Keratinocyte (primary cell): ENCODE measurements around the gene RTN3. TPM values are rescaled to one million over a fixed set of nuclear protein-coding genes. Genes with fewer than 3 reads are reported as not detected.

Source experiments
- DNase-seq: peaks from one replicate; pipeline ENCODE4 v3.0.0-alpha.2; 2011; ENCODE audit warnings: low read depth, missing footprints, low spot score
- FAIRE-seq: peaks from 2 replicates; lab custom pipeline; 2011; peaks lifted over from hg19 to GRCh38; lab: Jason Lieb, UNC
- H2AFZ ChIP-seq: 2 replicates; pipeline ENCODE4 v1.6.0; 2012; ENCODE audit warnings: low read length, control low read depth, inconsistent platforms; ENCODE audit not compliant: control insufficient read depth
- H3K27ac ChIP-seq: 2 replicates; pipeline ENCODE4 v1.5.1; 2011; ENCODE audit warnings: low read length; ENCODE audit not compliant: control insufficient read depth, insufficient read depth
- H3K27me3 ChIP-seq: 3 replicates; pipeline ENCODE4 v1.6.0; 2011; ENCODE audit warnings: low read length; ENCODE audit not compliant: control insufficient read depth, insufficient read depth; ENCODE audit errors: extremely low read depth
- H3K36me3 ChIP-seq, 2 experiments: 2 replicates in 1 of 2; 3 replicates in 1 of 2; pipeline ENCODE4 v1.5.1; 2011; ENCODE audit warnings: low read length in 2 of 2, mild to moderate bottlenecking in 1 of 2; ENCODE audit not compliant: control insufficient read depth in 2 of 2, insufficient read depth in 2 of 2; ENCODE audit errors: extremely low read depth in 1 of 2
- H3K4me1 ChIP-seq: 3 replicates; pipeline ENCODE4 v1.5.1; 2011; ENCODE audit warnings: low read length; ENCODE audit not compliant: control insufficient read depth, insufficient read depth; ENCODE audit errors: extremely low read depth
- H3K4me2 ChIP-seq: 3 replicates; pipeline ENCODE4 v1.6.0; 2011; ENCODE audit warnings: low read depth, low read length; ENCODE audit not compliant: control insufficient read depth, insufficient read depth; ENCODE audit errors: extremely low read depth
- H3K4me3 ChIP-seq, 3 experiments: fragments of 200-600 bp in 1 of 3; sonication (generic) in 1 of 3; 2 replicates in 2 of 3; 3 replicates in 1 of 3; pipeline ENCODE4 v1.5.1; 2011 to 2016; ENCODE audit warnings: low read length in 3 of 3, mild to moderate bottlenecking in 3 of 3, control low read depth in 2 of 3, inconsistent platforms in 1 of 3, low read depth in 1 of 3, mixed read lengths in 1 of 3, mixed run types in 1 of 3, moderate library complexity in 1 of 3; ENCODE audit not compliant: control insufficient read depth in 2 of 3, insufficient read depth in 2 of 3; ENCODE audit errors: extremely low read depth in 1 of 3
- H3K79me2 ChIP-seq: 2 replicates; pipeline ENCODE4 v1.6.0; 2012; ENCODE audit warnings: low read length; ENCODE audit not compliant: control insufficient read depth, insufficient read depth
- H3K9ac ChIP-seq: 3 replicates; pipeline ENCODE4 v1.6.0; 2011; ENCODE audit warnings: low read length; ENCODE audit not compliant: control insufficient read depth, insufficient read depth; ENCODE audit errors: extremely low read depth
- H3K9me1 ChIP-seq: 3 replicates; pipeline ENCODE4 v1.6.0; 2011; ENCODE audit warnings: low read length; ENCODE audit not compliant: control insufficient read depth, insufficient read depth; ENCODE audit errors: extremely low read depth
- H3K9me3 ChIP-seq: 2 replicates; pipeline ENCODE4 v1.5.1; 2012; ENCODE audit warnings: low read depth, low read length; ENCODE audit not compliant: control insufficient read depth
- H4K20me1 ChIP-seq: 3 replicates; pipeline ENCODE4 v1.6.0; 2011; ENCODE audit warnings: low read length; ENCODE audit not compliant: control insufficient read depth, insufficient read depth; ENCODE audit errors: extremely low read depth
- EZH2 ChIP-seq: IDR thresholded peaks from one replicate; pipeline ENCODE4 v1.6.1; 2012; ENCODE audit warnings: inconsistent platforms, mild to moderate bottlenecking, low read length, moderate library complexity
- dilution Hi-C: fragments of 300-500 bp; cut with MboI; formaldehyde crosslinking; loops from one replicate; pipeline ENCODE4 v1.7.0; 2020; ENCODE audit warnings: low sequenced_read_pairs; ENCODE audit not compliant: extremely low pct_ligation_motif_present
- polyA plus RNA-seq, 5 experiments: library from polyadenylated mRNA; depleted of rRNA in 3 of 5; stranded (reverse) in 3 of 5; stranded (forward) in 1 of 5; unstranded in 1 of 5; fragments of >200 nt; gene quantifications; 1 replicate in 1 of 5; 2 replicates in 3 of 5; 3 replicates in 1 of 5; pipeline versions ENCODE4 v1.2.1 to v1.2.3, GENCODE V29; 2011 to 2012; ENCODE audit warnings: missing spikeins in 2 of 5, low read depth in 1 of 5, low replicate concordance in 1 of 5
- TF ChIP-seq, protein P1 (sequence below), 3 experiments: IDR thresholded peaks in 1 of 3; conservative IDR thresholded peaks in 1 of 3; optimal IDR thresholded peaks in 1 of 3; 2 replicates in 2 of 3; 3 replicates in 1 of 3; pipeline versions ENCODE3 to v1.5.1; 2011; ENCODE audit warnings: low read length in 3 of 3, mild to moderate bottlenecking in 3 of 3, moderate library complexity in 2 of 3, control low read depth in 1 of 3, inconsistent platforms in 1 of 3; ENCODE audit not compliant: insufficient read depth in 2 of 3; ENCODE audit errors: extremely low read depth in 1 of 3

RTN3 gene
- polyA plus RNA-seq, 1 donor (not counting 4 experiments of a cell fraction or from before 2014, with no cell fraction given): 50.8 TPM

DNA sequence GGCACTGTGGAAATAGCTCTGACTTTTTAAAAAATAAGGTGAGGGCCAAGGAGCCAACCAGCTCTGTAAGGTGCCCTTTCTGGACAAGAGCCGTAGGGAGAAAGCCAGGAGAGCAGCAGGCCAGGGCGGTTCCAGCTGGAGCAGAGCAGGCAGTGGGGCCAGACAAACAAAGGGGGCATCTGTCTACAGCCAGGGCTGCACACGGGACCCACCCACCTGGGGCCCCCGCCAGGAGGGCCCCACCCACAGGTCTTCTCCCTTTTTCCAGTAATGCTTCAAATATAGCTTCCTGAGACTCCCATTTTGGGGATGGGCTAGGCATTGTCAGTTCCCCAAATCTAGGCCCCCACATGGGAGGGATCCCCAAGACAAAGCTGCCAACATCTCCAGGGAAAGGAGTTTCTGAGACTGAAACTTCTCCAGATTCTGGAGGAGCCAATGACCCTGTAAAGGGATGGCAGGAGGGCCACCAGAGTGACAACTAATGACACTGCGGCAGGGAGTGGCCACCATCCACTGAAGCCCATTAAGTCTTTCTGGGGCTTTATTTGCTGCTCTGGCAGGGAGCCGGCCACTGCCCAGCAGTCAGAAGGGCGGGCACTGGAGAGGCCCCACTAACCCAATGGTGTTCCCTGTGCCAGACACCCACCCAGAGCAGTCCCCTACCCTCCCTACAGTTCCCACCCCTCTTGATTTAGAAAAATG is 85.4 kb downstream of the RTN3 start:
- Histone ChIP-seq H3K9ac (no peak overlapping the region), H3K4me1 (peaks cover 8% of the 10 kb centered on the region)
- TF ChIP-seq, protein P1, sequence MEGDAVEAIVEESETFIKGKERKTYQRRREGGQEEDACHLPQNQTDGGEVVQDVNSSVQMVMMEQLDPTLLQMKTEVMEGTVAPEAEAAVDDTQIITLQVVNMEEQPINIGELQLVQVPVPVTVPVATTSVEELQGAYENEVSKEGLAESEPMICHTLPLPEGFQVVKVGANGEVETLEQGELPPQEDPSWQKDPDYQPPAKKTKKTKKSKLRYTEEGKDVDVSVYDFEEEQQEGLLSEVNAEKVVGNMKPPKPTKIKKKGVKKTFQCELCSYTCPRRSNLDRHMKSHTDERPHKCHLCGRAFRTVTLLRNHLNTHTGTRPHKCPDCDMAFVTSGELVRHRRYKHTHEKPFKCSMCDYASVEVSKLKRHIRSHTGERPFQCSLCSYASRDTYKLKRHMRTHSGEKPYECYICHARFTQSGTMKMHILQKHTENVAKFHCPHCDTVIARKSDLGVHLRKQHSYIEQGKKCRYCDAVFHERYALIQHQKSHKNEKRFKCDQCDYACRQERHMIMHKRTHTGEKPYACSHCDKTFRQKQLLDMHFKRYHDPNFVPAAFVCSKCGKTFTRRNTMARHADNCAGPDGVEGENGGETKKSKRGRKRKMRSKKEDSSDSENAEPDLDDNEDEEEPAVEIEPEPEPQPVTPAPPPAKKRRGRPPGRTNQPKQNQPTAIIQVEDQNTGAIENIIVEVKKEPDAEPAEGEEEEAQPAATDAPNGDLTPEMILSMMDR (optimal IDR thresholded peaks at IDR 0.05 in 1 of 3, IDR thresholded peaks at IDR 0.05 in 1 of 3, conservative IDR thresholded peaks at IDR 0.05 in 1 of 3; ENCODE audit: extremely low read depth in 1 of 3, insufficient read depth in 2 of 3, low read length in 3 of 3): no peak
- TF ChIP-seq EZH2: no peak

DNA sequence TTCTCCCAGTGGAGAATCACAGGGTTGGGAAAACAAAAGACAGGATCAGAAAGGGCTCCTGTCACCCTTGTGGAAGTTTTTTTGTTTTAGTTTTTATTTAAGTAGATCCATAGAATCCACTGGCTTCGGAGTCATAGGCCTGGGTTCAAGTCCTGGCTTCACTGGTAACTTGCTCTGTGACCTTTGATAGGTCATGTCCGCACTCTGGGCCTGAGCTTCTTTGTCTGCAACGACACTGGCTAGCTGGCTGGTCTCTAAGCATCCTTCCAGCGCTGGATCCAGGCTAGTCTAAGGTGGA is 85.9 kb downstream of the RTN3 start:
- TF ChIP-seq, protein P1 (optimal IDR thresholded peaks at IDR 0.05 in 1 of 3, IDR thresholded peaks at IDR 0.05 in 1 of 3, conservative IDR thresholded peaks at IDR 0.05 in 1 of 3; ENCODE audit: extremely low read depth in 1 of 3, insufficient read depth in 2 of 3, low read length in 3 of 3): no peak
- TF ChIP-seq EZH2: no peak
- Histone ChIP-seq H3K27me3 (no peaks in the 10 kb centered on the region), H3K36me3 (no peaks in the 10 kb centered on the region), H3K9me3 (no peaks in the 10 kb centered on the region), H3K27ac (no peak overlapping the region), H4K20me1 (peaks cover 5% of the 10 kb centered on the region), H3K4me1 (peaks cover 8% of the 10 kb centered on the region), H3K4me3 (peak overlapping the region; percentile 56 to 92 (median 91)), H2AFZ (no peak overlapping the region), H3K4me2 (peak overlapping the region; percentile 91), H3K9me1 (no peaks in the 10 kb centered on the region), H3K9ac (peak overlapping the region; percentile 73), H3K79me2 (peaks cover 3% of the 10 kb centered on the region)
- no peak for FAIRE-seq
- no peak for DNase-seq
- dilution Hi-C loops: no loop called here

More for the DNA sequence above, 85.4 kb downstream of the RTN3 start:
- no peak for DNase-seq
- H2AFZ ChIP-seq: no peak overlapping the region
- FAIRE-seq: no peak
- dilution Hi-C loops: no loop called here
- peak overlapping the region; percentile 91 for H3K4me2 ChIP-seq
- H3K27ac ChIP-seq: no peak overlapping the region
- H3K36me3 ChIP-seq: peaks cover 0 to 4% of the 10 kb centered on the region in 2 experiments
- H3K79me2 ChIP-seq: peaks cover 3% of the 10 kb centered on the region
- peaks cover 5% of the 10 kb centered on the region for H4K20me1 ChIP-seq
- no peaks in the 10 kb centered on the region for H3K9me1 ChIP-seq
- H3K4me3 ChIP-seq: peak overlapping the region in 1 of 3 experiments; percentile 92
- no peaks in the 10 kb centered on the region for H3K27me3 ChIP-seq
- no peaks in the 10 kb centered on the region for H3K9me3 ChIP-seq
